CD4-positive, alpha-beta memory T cell (primary cell): ENCODE data around the gene SSBP2. TPM values are rescaled to one million over a fixed set of nuclear protein-coding genes. Genes with fewer than 3 reads are reported as not detected.

Experiments
- CTCF ChIA-PET: fragments of 350-600 bp; sonication (Branson Sonifier 250); formaldehyde crosslinking; loops from one replicate; lab custom pipeline; 2021; ENCODE audit warnings: inconsistent platforms; ENCODE audit not compliant: partially characterized antibody; lab: Charles Lee
- POLR2A ChIA-PET: fragments of 350-600 bp; sonication (Branson Sonifier 250); formaldehyde crosslinking; loops from one replicate; lab custom pipeline; 2021; ENCODE audit not compliant: partially characterized antibody; lab: Charles Lee
- DNase-seq, 5 donors: peaks; one replicate each; pipeline versions ENCODE4 v3.0.0 to v3.0.0-alpha.2; 2020 to 2022; ENCODE audit warnings: mixed read lengths in 1 of 5
- H3K27ac ChIP-seq: one replicate; pipeline ENCODE4 v1.7.0; 2013; ENCODE audit warnings: low read depth, low read length
- H3K27me3 ChIP-seq: 2 replicates; pipeline ENCODE4 v1.7.0; 2013; ENCODE audit warnings: mild to moderate bottlenecking, low read length, moderate library complexity; ENCODE audit not compliant: insufficient read depth
- H3K36me3 ChIP-seq: 2 replicates; pipeline ENCODE4 v1.7.0; 2013; ENCODE audit warnings: mild to moderate bottlenecking, low read length, moderate library complexity; ENCODE audit not compliant: insufficient read depth
- H3K4me1 ChIP-seq: 2 replicates; pipeline ENCODE4 v1.7.0; 2013; ENCODE audit warnings: mild to moderate bottlenecking, low read length, moderate library complexity; ENCODE audit not compliant: insufficient read depth
- H3K4me3 ChIP-seq, 2 donors: one replicate each; pipeline ENCODE4 v1.7.0; 2013; ENCODE audit warnings: low read length in 2 of 2, mild to moderate bottlenecking in 1 of 2
- H3K9me3 ChIP-seq, 2 donors: one replicate each; pipeline ENCODE4 v1.7.0; 2013; ENCODE audit warnings: low read length in 2 of 2, control low read depth in 1 of 2; ENCODE audit not compliant: control insufficient read depth in 1 of 2
- H3K27ac Mint-ChIP-seq, 7 donors: one replicate each; pipeline ENCODE4 v1.8.0; 2020 to 2021; ENCODE audit warnings: mixed read lengths in 7 of 7, mild to moderate bottlenecking in 6 of 7, inconsistent platforms in 3 of 7, moderate library complexity in 3 of 7
- H3K27me3 Mint-ChIP-seq, 2 donors: one replicate each; pipeline ENCODE4 v1.8.0; 2020 to 2021; ENCODE audit warnings: mixed read lengths in 2 of 2
- H3K36me3 Mint-ChIP-seq, 2 donors: one replicate each; pipeline ENCODE4 v1.8.0; 2020 to 2021; ENCODE audit warnings: mixed read lengths in 2 of 2, inconsistent platforms in 1 of 2, mild to moderate bottlenecking in 1 of 2
- H3K4me1 Mint-ChIP-seq, 4 donors: one replicate each; pipeline ENCODE4 v1.8.0; 2020 to 2021; ENCODE audit warnings: mixed read lengths in 4 of 4, mild to moderate bottlenecking in 1 of 4
- H3K4me3 Mint-ChIP-seq, 8 donors: one replicate each; pipeline ENCODE4 v1.8.0; 2020 to 2021; ENCODE audit warnings: mixed read lengths in 8 of 8, mild to moderate bottlenecking in 7 of 8, moderate library complexity in 6 of 8, inconsistent platforms in 3 of 8
- H3K9me3 Mint-ChIP-seq, 8 donors: one replicate each; pipeline ENCODE4 v1.8.0; 2020 to 2021; ENCODE audit warnings: mixed read lengths in 8 of 8, mild to moderate bottlenecking in 5 of 8, inconsistent platforms in 3 of 8, moderate library complexity in 1 of 8
- intact Hi-C: fragments of 100-400 bp; cut with micrococcal nuclease; formaldehyde crosslinking; loops from one replicate; pipeline ENCODE4 v1.15.1; 2023
- polyA plus RNA-seq, 2 donors: library from polyadenylated mRNA; unstranded; fragments of 300-500 nt; fragmentation: Illumina TruSeq; gene quantifications; one replicate each; pipeline ENCODE4 v1.2.3, GENCODE V29; 2021
- total RNA-seq, 2 experiments: library from RNA; stranded (reverse); gene quantifications; one replicate each; pipeline ENCODE4 v1.2.3, GENCODE V29; 2021

The SSBP2 gene
- total and polyA plus RNA-seq, 4 experiments from 2014 or later, result 46.4 to 91.7 (median 58.9) TPM

DNA sequence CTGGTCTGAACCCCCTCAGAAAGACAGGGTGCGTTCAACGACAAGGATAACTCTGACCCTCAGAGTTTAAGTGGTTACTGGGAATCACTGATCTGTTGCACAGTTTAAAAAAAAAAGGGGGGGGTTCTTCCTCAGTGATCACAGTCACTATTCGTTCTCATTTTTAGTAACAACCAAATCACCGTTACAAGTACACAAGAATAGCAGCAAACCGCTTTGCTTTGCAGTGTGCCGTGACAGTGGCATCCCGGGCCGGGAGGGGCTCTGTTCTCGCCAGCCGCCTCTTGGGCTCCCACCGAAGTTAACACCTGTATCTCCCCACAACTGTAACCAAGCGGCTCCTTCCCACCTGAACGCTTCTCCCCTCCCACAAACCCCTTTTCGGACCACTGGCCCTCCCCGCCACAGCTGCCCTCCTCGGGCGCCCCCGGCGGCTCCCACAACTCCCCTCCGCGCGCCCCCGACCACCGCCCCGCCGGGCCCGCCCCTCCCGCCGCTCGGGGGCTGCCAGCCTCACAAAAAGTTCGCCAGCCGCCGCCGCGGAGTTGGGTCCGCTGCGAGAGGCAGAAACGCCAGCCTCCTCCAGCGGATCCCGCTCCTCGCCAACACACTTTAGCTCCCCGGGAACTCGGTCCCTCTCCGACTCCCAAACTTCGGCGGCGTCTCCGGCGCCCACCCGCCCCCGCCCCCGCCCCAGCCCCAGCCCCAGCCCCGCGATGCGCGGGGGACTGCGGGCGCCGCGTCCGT lies 1.2 kb downstream of the SSBP2 start:
- H3K27me3 Mint-ChIP-seq, result peaks cover 0 to 2% of the 10 kb centered on the region in 2 donors
- Histone ChIP-seq H3K27me3 (no peaks in the 10 kb centered on the region), H3K27ac (peak overlapping the region; percentile 30), H3K4me1 (peaks cover 20% of the 10 kb centered on the region), H3K36me3 (no peaks in the 10 kb centered on the region), H3K9me3 (no peaks in the 10 kb centered on the region), H3K4me3 (peak overlapping the region; percentile 19 to 25)
- DNase-seq, result peak; percentile 32 to 68 (median 38)
- peak overlapping the region; percentile 94 to 97 (median 96) for H3K4me3 Mint-ChIP-seq
- ChIA-PET CTCF (interaction anchor here (0.8 to 3.3 kb wide), 5 partner anchors 30 to 102 kb away, joined by 3 to 53 read pairs (median 5); no protein-coding TSS in a partner anchor), POLR2A (interaction anchor here (0.6 to 5.1 kb wide), 19 partner anchors 9 to 1518 kb away, joined by 3 to 475 read pairs (median 15); partner anchors contain the start of genes ATG10, RPS23 and ZCCHC9)
- intact Hi-C loops, result loop anchor here (2.0 to 10.0 kb wide), 4 partner anchors 235 to 475 kb away; no protein-coding TSS in a partner anchor
- no peaks in the 10 kb centered on the region for H3K9me3 Mint-ChIP-seq
- H3K36me3 Mint-ChIP-seq, result peaks cover 0 to 10% of the 10 kb centered on the region in 2 donors
- peak overlapping the region; percentile 90 to 96 (median 91) for H3K27ac Mint-ChIP-seq
- peaks cover 15 to 43% (median 36%) of the 10 kb centered on the region in 4 donors for H3K4me1 Mint-ChIP-seq

DNA sequence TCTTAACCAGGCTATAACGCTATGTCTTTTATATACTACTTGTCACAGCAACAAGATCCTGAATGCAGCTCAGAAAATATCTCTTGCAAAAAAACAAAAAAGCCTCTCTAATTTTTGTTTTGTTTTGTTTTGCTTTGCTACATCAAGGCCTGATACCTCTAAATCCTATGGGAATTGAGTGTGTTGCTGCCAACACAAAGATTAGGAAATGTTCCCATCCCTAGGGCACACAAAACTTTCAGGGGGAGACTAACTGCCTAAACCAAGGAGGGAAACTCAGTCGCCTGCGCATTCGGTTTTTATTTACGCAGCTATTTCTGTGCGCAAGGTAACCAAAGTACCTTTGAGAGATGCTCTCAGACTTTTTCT lies 1.7 kb downstream of the SSBP2 start:
- Mint-ChIP-seq H3K9me3 (no peaks in the 10 kb centered on the region), H3K36me3 (peaks cover 0 to 10% of the 10 kb centered on the region in 2 donors), H3K27me3 (peaks cover 0 to 2% of the 10 kb centered on the region in 2 donors), H3K27ac (peak overlapping the region in 5 of 7 donors; percentile 17 to 96 (median 91)), H3K4me1 (peaks cover 15 to 43% (median 36%) of the 10 kb centered on the region in 4 donors), H3K4me3 (peak overlapping the region; percentile 94 to 97 (median 96))
- H3K9me3 ChIP-seq, result no peaks in the 10 kb centered on the region
- H3K36me3 ChIP-seq, result no peaks in the 10 kb centered on the region
- intact Hi-C loops, result loop anchor here (2.0 to 10.0 kb wide), 2 partner anchors 322 to 416 kb away; no protein-coding TSS in a partner anchor
- no peak overlapping the region for H3K27ac ChIP-seq
- peaks cover 20% of the 10 kb centered on the region for H3K4me1 ChIP-seq
- POLR2A ChIA-PET, result interaction anchor here (0.9 to 5.1 kb wide), 4 partner anchors 8 to 225 kb away, joined by 3 to 475 read pairs (median 42); no protein-coding TSS in a partner anchor
- peak overlapping the region; percentile 19 to 25 for H3K4me3 ChIP-seq
- no peak for DNase-seq
- H3K27me3 ChIP-seq, result no peaks in the 10 kb centered on the region
- CTCF ChIA-PET, result interaction anchor here (0.8 to 1.2 kb wide), 3 partner anchors 90 to 102 kb away, joined by 3 read pairs; no protein-coding TSS in a partner anchor

DNA sequence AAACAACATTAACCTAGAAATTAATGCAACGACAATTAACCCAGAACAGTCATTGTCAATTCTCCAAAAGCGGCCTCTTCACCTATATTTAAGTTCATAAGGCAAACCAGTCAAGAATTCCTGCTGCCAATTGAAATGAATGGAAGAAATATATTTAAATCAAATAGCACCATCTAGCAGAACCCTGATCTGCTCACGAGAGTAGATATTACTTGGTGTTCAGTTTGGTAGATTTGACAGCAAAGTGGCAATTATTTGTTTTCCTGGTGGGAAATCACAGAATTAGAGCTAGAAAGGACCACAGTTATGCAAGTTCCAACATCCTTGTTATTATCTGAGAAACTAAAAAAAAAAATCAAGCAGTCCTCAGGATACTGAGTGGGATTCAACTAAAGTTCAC lies 2.3 kb downstream of the SSBP2 start:
- intact Hi-C loops, result loop anchor here (2.0 to 10.0 kb wide), 2 partner anchors 322 to 416 kb away; no protein-coding TSS in a partner anchor
- Histone ChIP-seq H3K4me1 (peaks cover 20% of the 10 kb centered on the region), H3K4me3 (no peak overlapping the region), H3K36me3 (no peaks in the 10 kb centered on the region), H3K9me3 (no peaks in the 10 kb centered on the region), H3K27ac (no peak overlapping the region), H3K27me3 (no peaks in the 10 kb centered on the region)
- Mint-ChIP-seq H3K27ac (peak overlapping the region in 4 of 7 donors; percentile 26 to 94 (median 90)), H3K36me3 (peaks cover 0 to 10% of the 10 kb centered on the region in 2 donors), H3K9me3 (no peaks in the 10 kb centered on the region), H3K27me3 (peaks cover 0 to 2% of the 10 kb centered on the region in 2 donors), H3K4me1 (peaks cover 15 to 46% (median 39%) of the 10 kb centered on the region in 4 donors), H3K4me3 (peak overlapping the region; percentile 94 to 97 (median 96))
- ChIA-PET POLR2A (interaction anchor here (4.9 to 5.1 kb wide), 2 partner anchors 32 to 103 kb away, joined by 68 to 475 read pairs; no protein-coding TSS in a partner anchor), CTCF (interaction anchor here (1.0 to 1.2 kb wide), 2 partner anchors 92 to 103 kb away, joined by 3 read pairs; no protein-coding TSS in a partner anchor)
- DNase-seq, result no peak

DNA sequence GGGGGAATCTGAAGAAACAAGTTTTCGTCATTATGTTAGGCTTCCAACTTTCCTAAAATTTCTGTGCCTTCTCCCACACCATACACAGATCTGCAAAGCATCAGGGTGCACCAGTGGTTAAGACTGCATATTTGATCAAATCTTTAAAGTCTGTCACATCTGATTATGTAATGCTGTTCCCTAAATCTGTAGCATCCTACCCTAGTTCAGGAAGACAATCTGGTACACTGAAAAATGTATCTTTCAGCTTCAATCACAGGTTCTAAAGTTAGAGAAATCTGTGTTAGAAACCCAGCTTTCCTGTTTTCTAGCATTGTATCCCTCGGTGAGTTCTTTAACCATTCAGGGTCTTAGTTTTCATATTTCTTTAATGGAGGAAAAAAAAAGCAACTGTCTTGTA lies 3.9 kb downstream of the SSBP2 start:
- intact Hi-C loops, result loop anchor here (2.0 to 10.0 kb wide), 2 partner anchors 14 to 418 kb away; no protein-coding TSS in a partner anchor
- ChIA-PET POLR2A (interaction anchor here (0.8 kb wide), 1 partner anchor 105 kb away, joined by 3 read pairs; no protein-coding TSS in a partner anchor), CTCF (no interaction called here)
- no peak overlapping the region for H3K4me3 Mint-ChIP-seq
- Histone ChIP-seq H3K4me3 (no peak overlapping the region), H3K36me3 (no peaks in the 10 kb centered on the region), H3K27ac (no peak overlapping the region), H3K27me3 (no peaks in the 10 kb centered on the region), H3K9me3 (no peaks in the 10 kb centered on the region), H3K4me1 (peaks cover 17% of the 10 kb centered on the region)
- H3K27me3 Mint-ChIP-seq, result peaks cover 0 to 2% of the 10 kb centered on the region in 2 donors
- H3K4me1 Mint-ChIP-seq, result peaks cover 20 to 43% (median 36%) of the 10 kb centered on the region in 4 donors
- no peak overlapping the region for H3K27ac Mint-ChIP-seq
- no peaks in the 10 kb centered on the region for H3K9me3 Mint-ChIP-seq
- no peak for DNase-seq
- H3K36me3 Mint-ChIP-seq, result peaks cover 0 to 10% of the 10 kb centered on the region in 2 donors

DNA sequence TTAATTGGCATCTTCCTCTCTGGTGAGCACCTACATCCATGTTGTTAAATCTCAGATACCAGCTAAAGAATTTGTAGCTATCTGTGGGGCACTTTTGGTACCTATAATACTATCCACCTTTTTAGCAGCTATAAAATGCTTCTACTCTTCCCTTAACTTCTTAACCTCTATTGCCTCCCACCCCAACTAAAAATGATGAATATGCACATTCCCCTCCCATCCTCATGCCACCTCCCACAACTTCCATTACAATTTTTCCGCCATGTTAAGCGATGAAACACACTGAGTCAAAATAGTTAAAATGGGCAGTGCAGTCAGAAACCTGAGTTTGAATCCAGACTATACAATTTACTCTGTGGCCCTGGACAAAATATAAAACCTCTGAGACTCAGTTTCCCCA lies 10.1 kb downstream of the SSBP2 start:
- Mint-ChIP-seq H3K36me3 (peaks cover 0 to 4% of the 10 kb centered on the region in 2 donors), H3K9me3 (peaks cover 0 to 6% (median 0%) of the 10 kb centered on the region in 8 donors), H3K4me3 (no peak overlapping the region), H3K4me1 (peaks cover 25 to 32% (median 28%) of the 10 kb centered on the region in 4 donors), H3K27ac (peak overlapping the region in 1 of 7 donors; percentile 48), H3K27me3 (no peaks in the 10 kb centered on the region)
- Histone ChIP-seq H3K4me3 (no peak overlapping the region), H3K36me3 (no peaks in the 10 kb centered on the region), H3K27me3 (no peaks in the 10 kb centered on the region), H3K9me3 (no peaks in the 10 kb centered on the region), H3K27ac (no peak overlapping the region), H3K4me1 (peaks cover 5% of the 10 kb centered on the region)
- no peak for DNase-seq
- ChIA-PET POLR2A (interaction anchor here (3.4 kb wide), 1 partner anchor 9 kb away, joined by 15 read pairs; the partner anchor contains the start of gene SSBP2), CTCF (interaction anchor here (0.6 to 1.9 kb wide), 2 partner anchors 11 to 41 kb away, joined by 4 to 5 read pairs; partner anchors contain the start of gene SSBP2)
- intact Hi-C loops, result loop anchor here (10.0 kb wide), 1 partner anchor 424 kb away; no protein-coding TSS in a partner anchor

DNA sequence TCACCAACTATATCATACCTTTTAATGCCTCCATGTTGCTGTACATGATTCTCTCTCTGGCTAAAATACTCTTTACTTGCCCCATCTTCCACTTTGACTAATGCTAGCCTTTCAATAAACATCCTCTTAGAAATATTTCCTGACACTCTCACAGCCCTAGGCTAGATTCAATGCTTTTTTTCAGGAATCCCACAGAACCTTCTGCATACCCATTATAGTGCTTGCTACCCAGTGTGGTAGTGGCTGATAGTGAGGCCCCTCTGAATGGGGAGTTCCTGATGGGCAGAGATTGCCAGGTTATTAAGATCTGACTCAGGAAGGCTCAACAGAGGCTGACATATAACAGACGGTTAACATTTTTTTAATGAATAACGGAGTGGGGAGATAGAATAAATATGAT lies 11.6 kb downstream of the SSBP2 start:
- Histone ChIP-seq H3K36me3 (no peaks in the 10 kb centered on the region), H3K27ac (no peak overlapping the region), H3K27me3 (no peaks in the 10 kb centered on the region), H3K4me1 (peaks cover 5% of the 10 kb centered on the region), H3K9me3 (no peaks in the 10 kb centered on the region), H3K4me3 (no peak overlapping the region)
- no peak for DNase-seq
- H3K27me3 Mint-ChIP-seq, result no peaks in the 10 kb centered on the region
- H3K27ac Mint-ChIP-seq, result no peak overlapping the region
- CTCF ChIA-PET, result no interaction called here
- peaks cover 0 to 4% of the 10 kb centered on the region in 2 donors for H3K36me3 Mint-ChIP-seq
- peaks cover 0 to 6% (median 0%) of the 10 kb centered on the region in 8 donors for H3K9me3 Mint-ChIP-seq
- POLR2A ChIA-PET, result interaction anchor here (3.4 kb wide), 1 partner anchor 11 kb away, joined by 15 read pairs; the partner anchor contains the start of gene SSBP2
- no peak overlapping the region for H3K4me3 Mint-ChIP-seq
- intact Hi-C loops, result no loop called here
- H3K4me1 Mint-ChIP-seq, result peaks cover 26 to 35% (median 31%) of the 10 kb centered on the region in 4 donors
